Type B pancreatic cell (in vitro differentiated cells): ENCODE data around the gene NR3C1. TPM values are rescaled to one million over a fixed set of nuclear protein-coding genes. Genes with fewer than 3 reads are reported as not detected.

Source experiments
- DNase-seq: peaks from one replicate; pipeline ENCODE4 v3.0.0; 2021; ENCODE audit warnings: mixed read lengths; ENCODE audit not compliant: unreplicated experiment; ENCODE audit errors: extremely low spot score
- H3K27ac Mint-ChIP-seq: 2 replicates; pipeline ENCODE4 v1.8.0; 2021; ENCODE audit warnings: mild to moderate bottlenecking, mixed read lengths
- H3K27me3 Mint-ChIP-seq: 2 replicates; pipeline ENCODE4 v1.8.0; 2021; ENCODE audit warnings: mixed read lengths
- H3K36me3 Mint-ChIP-seq: 2 replicates; pipeline ENCODE4 v1.8.0; 2021; ENCODE audit warnings: mixed read lengths
- H3K4me1 Mint-ChIP-seq: one replicate; pipeline ENCODE4 v1.8.0; 2021; ENCODE audit warnings: mixed read lengths; ENCODE audit not compliant: unreplicated experiment
- H3K4me3 Mint-ChIP-seq: 2 replicates; pipeline ENCODE4 v1.8.0; 2021; ENCODE audit warnings: mild to moderate bottlenecking, mixed read lengths
- H3K9me3 Mint-ChIP-seq: 2 replicates; pipeline ENCODE4 v1.8.0; 2021; ENCODE audit warnings: mixed read lengths
- total RNA-seq: library from RNA; stranded (reverse); gene quantifications from 2 replicates; pipeline ENCODE4 v1.2.1, GENCODE V29; 2021; ENCODE audit warnings: low replicate concordance
- TF ChIP-seq, protein P1 (sequence below): fragments of 200-600 bp; sonication (generic); conservative IDR thresholded peaks from 2 replicates; pipeline ENCODE4 v1.5.0; 2021; ENCODE audit warnings: antibody characterized with exemption, mild to moderate bottlenecking

Gene NR3C1
- total RNA-seq, 1 donor from 2014 or later, result 94.0 TPM

DNA sequence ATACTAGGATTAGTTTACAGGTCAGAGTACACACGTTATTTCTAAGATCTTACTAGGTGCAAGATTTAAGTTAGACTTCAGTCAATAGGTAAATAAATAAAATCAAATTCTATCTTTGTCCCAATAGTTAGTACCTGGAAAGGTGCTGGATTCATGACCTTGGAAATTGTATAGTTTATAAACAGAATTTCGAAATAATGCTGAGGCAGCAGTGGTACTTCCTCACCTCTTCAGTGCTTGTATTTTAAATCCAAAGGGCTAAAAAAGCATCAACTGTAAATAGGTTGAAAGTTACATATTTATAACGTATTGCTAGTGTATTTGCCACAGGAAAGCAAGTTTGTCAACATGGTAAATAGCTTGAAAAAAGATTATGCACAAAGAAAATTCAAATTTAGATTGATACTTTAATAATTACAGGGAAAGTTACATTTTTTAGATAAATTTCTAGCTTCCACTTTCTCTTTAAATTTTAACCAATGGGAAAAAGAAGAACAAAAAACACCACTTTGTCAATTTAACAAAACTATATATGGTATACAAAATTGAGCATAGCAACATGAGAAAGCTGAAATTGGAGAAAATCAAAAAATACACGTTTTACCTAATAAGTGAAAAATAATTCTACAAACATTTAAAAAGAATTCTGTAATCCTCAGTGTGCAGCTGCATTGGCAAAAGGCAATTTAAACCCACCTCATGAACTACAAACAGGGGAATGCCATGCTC is 46.5 kb downstream of the NR3C1 start:
- H3K36me3 Mint-ChIP-seq, result peaks cover 11% of the 10 kb centered on the region
- no peaks in the 10 kb centered on the region for H3K27me3 Mint-ChIP-seq
- TF ChIP-seq, protein P1, sequence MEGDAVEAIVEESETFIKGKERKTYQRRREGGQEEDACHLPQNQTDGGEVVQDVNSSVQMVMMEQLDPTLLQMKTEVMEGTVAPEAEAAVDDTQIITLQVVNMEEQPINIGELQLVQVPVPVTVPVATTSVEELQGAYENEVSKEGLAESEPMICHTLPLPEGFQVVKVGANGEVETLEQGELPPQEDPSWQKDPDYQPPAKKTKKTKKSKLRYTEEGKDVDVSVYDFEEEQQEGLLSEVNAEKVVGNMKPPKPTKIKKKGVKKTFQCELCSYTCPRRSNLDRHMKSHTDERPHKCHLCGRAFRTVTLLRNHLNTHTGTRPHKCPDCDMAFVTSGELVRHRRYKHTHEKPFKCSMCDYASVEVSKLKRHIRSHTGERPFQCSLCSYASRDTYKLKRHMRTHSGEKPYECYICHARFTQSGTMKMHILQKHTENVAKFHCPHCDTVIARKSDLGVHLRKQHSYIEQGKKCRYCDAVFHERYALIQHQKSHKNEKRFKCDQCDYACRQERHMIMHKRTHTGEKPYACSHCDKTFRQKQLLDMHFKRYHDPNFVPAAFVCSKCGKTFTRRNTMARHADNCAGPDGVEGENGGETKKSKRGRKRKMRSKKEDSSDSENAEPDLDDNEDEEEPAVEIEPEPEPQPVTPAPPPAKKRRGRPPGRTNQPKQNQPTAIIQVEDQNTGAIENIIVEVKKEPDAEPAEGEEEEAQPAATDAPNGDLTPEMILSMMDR, result no peak
- no peak overlapping the region for H3K27ac Mint-ChIP-seq
- peaks cover 5% of the 10 kb centered on the region for H3K9me3 Mint-ChIP-seq
- no peak for DNase-seq
- no peak overlapping the region for H3K4me3 Mint-ChIP-seq
- peaks cover 37% of the 10 kb centered on the region for H3K4me1 Mint-ChIP-seq

DNA sequence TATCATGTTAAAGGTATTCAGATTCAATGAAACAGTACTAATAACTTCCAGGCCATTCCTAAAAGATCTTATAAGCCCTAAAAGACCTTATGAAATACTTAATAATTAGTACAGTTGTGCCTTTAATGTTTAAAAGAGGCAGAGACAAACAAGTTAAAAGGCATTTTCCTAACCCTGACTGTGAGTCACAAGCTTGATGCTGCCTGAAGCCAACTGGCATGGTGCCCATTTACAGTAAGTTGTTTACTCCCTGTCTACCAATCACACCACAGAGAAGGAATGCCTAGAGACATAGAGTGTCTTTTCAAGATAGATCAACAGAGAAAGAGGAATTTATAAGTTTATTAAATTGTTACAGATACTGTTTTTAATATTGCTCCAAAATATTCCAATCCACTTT is 47.8 kb downstream of the NR3C1 start:
- Mint-ChIP-seq H3K4me3 (peak overlapping the region; percentile 67), H3K36me3 (peaks cover 11% of the 10 kb centered on the region), H3K27me3 (no peaks in the 10 kb centered on the region), H3K9me3 (peaks cover 5% of the 10 kb centered on the region), H3K4me1 (peaks cover 30% of the 10 kb centered on the region), H3K27ac (peak overlapping the region; percentile 24)
- DNase-seq, result no peak
- TF ChIP-seq, protein P1, result no peak

DNA sequence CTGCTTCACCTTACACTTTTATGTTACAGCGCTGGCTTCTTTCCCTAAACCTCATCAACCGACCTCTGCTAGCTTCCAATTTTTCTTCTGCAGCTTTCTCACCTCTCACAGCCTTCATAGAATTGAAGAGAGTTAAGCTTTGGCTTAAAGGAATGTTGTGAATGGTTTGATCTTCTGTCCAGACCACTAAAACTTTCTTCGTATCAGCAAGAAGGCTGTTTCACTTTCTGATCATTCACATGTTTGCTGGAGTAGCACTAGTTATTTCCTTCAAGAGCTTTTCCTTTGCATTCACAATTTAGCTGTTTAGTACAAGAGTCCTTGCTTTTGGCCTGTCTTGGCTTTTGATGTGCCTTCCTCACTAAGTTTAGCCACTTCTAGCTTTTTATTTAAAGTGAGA is 49.5 kb downstream of the NR3C1 start:
- Mint-ChIP-seq H3K4me3 (no peak overlapping the region), H3K36me3 (peaks cover 11% of the 10 kb centered on the region), H3K27me3 (no peaks in the 10 kb centered on the region), H3K4me1 (peaks cover 25% of the 10 kb centered on the region), H3K9me3 (peaks cover 5% of the 10 kb centered on the region), H3K27ac (no peak overlapping the region)
- TF ChIP-seq, protein P1, result no peak
- no peak for DNase-seq

DNA sequence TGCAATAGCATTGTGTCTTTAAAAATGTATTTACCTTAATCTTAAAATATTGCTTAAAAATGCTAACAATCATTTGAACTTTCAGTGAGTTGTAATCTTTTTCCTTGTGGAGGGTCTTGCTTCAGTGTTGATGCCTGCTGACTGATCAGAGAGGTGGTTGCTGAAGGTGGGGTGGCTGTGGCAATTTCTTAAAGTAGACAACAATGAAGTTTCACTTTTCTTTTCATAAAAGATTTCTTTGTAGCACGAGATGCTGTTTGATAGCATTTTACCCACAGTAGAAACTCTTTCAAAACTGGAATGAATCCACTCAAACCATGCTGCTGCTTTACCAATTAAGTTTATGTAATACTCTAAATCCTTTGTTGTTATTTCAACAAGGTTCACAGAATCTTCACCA is 50.8 kb downstream of the NR3C1 start:
- DNase-seq, result no peak
- no peak overlapping the region for H3K4me3 Mint-ChIP-seq
- H3K27ac Mint-ChIP-seq, result no peak overlapping the region
- H3K36me3 Mint-ChIP-seq, result peaks cover 11% of the 10 kb centered on the region
- no peaks in the 10 kb centered on the region for H3K27me3 Mint-ChIP-seq
- H3K9me3 Mint-ChIP-seq, result peaks cover 5% of the 10 kb centered on the region
- peaks cover 24% of the 10 kb centered on the region for H3K4me1 Mint-ChIP-seq
- TF ChIP-seq, protein P1, result no peak

DNA sequence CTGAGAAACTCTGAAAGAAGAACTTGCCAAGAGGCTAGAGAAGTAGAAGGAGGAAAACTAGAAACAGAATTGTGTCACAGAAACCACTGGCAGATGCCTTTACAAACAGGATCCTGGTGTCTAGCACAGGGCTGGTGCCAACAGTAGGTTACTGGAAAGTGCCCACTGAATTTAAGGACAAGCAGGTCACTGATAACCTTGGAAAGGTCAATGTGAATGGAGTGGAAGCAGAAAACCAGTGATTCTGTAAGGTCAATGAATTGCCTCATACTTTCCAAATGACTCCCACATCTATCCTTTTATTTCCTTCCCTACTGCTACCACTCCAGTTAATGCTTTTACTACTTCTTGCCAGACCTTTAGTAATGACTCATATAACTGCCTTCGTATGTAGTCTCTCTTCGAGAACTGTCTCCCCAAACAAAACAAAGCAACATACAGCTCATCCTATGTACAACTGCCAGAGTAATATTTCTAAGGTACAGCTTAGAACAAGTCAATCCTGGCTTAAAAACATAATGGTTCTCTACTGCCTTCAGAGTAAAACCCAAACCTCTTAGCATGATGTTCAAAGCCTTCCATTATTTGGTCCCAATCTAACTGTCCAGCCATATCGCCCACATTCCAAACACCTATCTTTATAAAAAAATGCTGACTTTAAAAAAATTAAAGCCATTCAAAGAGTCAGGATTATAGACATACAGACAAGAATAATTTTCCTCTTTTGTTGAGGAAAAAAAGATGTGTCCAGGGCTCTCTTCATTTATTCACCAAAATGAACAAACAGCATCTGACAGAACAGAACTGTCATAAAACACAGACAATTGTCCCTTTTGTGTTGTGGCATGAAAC is 52.5 kb downstream of the NR3C1 start:
- no peak for DNase-seq
- Mint-ChIP-seq H3K9me3 (peaks cover 5% of the 10 kb centered on the region), H3K27ac (no peak overlapping the region), H3K27me3 (no peaks in the 10 kb centered on the region), H3K4me3 (no peak overlapping the region), H3K36me3 (peaks cover 11% of the 10 kb centered on the region), H3K4me1 (peaks cover 21% of the 10 kb centered on the region)
- TF ChIP-seq, protein P1, result no peak
